Osteocyte (in vitro differentiated cells): ENCODE results near the gene ANKRD60. TPM values are rescaled to one million over a fixed set of nuclear protein-coding genes. Genes with fewer than 3 reads are reported as not detected.

Source experiments
- DNase-seq: peaks from one replicate; pipeline ENCODE4 v3.0.0; 2021; ENCODE audit warnings: mixed read lengths; ENCODE audit not compliant: unreplicated experiment; ENCODE audit errors: extremely low spot score
- H3K27ac Mint-ChIP-seq: one replicate; pipeline ENCODE4 v1.8.0; 2021; ENCODE audit warnings: mild to moderate bottlenecking, mixed read lengths; ENCODE audit not compliant: unreplicated experiment
- H3K27me3 Mint-ChIP-seq: one replicate; pipeline ENCODE4 v1.8.0; 2021; ENCODE audit warnings: mixed read lengths; ENCODE audit not compliant: unreplicated experiment
- H3K36me3 Mint-ChIP-seq: one replicate; pipeline ENCODE4 v1.8.0; 2021; ENCODE audit warnings: mixed read lengths; ENCODE audit not compliant: unreplicated experiment
- H3K4me1 Mint-ChIP-seq: one replicate; pipeline ENCODE4 v1.8.0; 2021; ENCODE audit warnings: mixed read lengths; ENCODE audit not compliant: unreplicated experiment
- H3K4me3 Mint-ChIP-seq: one replicate; pipeline ENCODE4 v1.8.0; 2021; ENCODE audit warnings: mild to moderate bottlenecking, moderate library complexity, mixed read lengths; ENCODE audit not compliant: unreplicated experiment
- H3K9me3 Mint-ChIP-seq: one replicate; pipeline ENCODE4 v1.8.0; 2021; ENCODE audit warnings: mixed read lengths; ENCODE audit not compliant: unreplicated experiment
- total RNA-seq: library from RNA; stranded (reverse); gene quantifications from 2 replicates; pipeline ENCODE4 v1.2.1, GENCODE V29; 2021
- TF ChIP-seq, protein P1 (sequence below): fragments of 200-600 bp; sonication (generic); IDR thresholded peaks from 2 replicates; pipeline ENCODE4 v1.5.0; 2021; ENCODE audit warnings: antibody characterized with exemption, mild to moderate bottlenecking, moderate library complexity

ANKRD60 gene
- total RNA-seq, 1 donor from 2014 or later = not detected

DNA sequence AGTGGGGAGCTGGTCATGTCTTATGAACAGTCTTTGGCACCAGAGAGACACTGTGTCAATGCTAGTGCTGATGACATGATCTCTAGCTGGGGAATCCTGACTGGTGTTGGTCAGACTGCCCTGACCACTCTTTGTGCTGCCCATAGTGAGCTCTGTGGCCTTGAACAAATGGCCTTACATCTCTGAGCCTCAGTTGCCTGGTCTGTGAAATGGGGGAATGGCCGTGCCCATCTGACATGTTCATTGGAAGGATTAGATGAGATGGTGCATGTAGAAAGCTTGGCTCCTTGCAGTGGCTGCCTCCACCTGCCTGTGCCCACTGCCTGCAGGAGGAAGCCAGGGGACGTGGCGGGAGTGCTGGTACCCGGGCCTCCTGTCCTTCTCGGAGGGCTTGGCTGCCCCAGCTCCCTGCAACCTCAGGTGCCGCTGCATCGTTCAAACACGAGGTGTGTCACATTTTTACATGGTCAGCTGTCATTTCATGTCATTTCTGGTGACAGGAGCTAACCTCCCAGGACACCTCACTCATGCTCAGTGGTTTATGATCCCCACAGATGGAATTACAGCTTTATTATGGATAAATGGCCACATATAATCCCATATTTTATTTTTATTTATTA, 45.8 kb downstream of the ANKRD60 start:
- Mint-ChIP-seq H3K36me3 (no peaks in the 10 kb centered on the region), H3K27ac (no peak overlapping the region), H3K4me3 (no peak overlapping the region), H3K27me3 (peaks cover 26% of the 10 kb centered on the region), H3K9me3 (peaks cover 5% of the 10 kb centered on the region), H3K4me1 (peaks cover 5% of the 10 kb centered on the region)
- TF ChIP-seq, protein P1, sequence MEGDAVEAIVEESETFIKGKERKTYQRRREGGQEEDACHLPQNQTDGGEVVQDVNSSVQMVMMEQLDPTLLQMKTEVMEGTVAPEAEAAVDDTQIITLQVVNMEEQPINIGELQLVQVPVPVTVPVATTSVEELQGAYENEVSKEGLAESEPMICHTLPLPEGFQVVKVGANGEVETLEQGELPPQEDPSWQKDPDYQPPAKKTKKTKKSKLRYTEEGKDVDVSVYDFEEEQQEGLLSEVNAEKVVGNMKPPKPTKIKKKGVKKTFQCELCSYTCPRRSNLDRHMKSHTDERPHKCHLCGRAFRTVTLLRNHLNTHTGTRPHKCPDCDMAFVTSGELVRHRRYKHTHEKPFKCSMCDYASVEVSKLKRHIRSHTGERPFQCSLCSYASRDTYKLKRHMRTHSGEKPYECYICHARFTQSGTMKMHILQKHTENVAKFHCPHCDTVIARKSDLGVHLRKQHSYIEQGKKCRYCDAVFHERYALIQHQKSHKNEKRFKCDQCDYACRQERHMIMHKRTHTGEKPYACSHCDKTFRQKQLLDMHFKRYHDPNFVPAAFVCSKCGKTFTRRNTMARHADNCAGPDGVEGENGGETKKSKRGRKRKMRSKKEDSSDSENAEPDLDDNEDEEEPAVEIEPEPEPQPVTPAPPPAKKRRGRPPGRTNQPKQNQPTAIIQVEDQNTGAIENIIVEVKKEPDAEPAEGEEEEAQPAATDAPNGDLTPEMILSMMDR = no peak
- DNase-seq = no peak

DNA sequence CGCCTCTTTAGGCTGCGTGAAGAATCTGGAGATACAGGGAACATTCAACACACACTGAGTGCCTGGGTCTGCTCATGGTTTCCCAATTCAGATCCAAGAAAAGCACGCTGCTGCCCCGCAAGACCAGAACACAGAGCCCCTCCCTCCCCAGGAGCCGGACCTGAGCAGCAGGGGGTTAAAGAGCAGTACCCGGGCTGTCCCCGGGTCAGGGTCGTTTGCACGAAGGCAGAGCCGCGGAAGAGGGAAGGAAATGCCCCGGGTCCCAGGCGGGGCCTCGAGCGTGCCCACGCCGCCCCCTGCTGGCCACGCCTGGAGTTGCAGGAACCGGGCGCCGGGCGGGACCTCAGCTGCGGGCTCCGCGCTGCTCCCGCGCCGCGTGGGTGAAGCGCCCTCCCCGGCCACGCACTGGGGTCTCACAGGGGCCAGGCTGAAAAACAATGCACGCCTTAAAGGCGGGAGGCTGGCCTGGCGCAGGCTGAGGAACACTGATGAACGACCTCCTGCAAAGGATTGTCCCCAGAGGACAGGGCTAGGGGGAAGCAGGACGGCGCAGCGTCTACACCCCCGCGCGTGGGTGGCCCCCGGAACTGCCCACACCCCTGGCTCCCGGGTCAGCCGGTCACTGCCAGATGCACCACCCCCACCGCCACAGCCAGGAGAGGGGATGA, 48.9 kb downstream of the ANKRD60 start:
- peaks cover 16% of the 10 kb centered on the region for H3K4me1 Mint-ChIP-seq
- TF ChIP-seq, protein P1 = peak; percentile 100
- H3K9me3 Mint-ChIP-seq = peaks cover 2% of the 10 kb centered on the region
- peak; percentile 89 for DNase-seq
- H3K27me3 Mint-ChIP-seq = peaks cover 17% of the 10 kb centered on the region
- no peaks in the 10 kb centered on the region for H3K36me3 Mint-ChIP-seq
- no peak overlapping the region for H3K27ac Mint-ChIP-seq
- peak overlapping the region; percentile 60 for H3K4me3 Mint-ChIP-seq

DNA sequence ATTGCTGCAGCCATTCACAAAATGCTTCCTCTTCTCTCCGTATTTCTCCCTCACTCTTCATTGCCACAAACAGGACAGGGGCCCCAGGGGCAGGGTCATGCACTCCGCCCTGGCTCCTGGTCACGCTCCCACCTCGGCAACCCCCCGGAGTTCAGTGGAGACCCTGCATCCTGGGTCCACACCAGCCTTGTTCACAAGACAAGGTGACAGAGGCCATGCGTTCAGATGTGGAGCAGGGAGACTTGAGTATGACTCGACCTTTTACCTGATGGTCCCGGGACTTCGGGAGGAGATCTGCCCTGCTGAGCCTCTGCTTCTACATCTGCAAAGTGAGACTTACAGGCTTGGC, 49.4 kb downstream of the ANKRD60 start:
- Mint-ChIP-seq H3K4me1 (peaks cover 21% of the 10 kb centered on the region), H3K27ac (no peak overlapping the region), H3K4me3 (peak overlapping the region; percentile 60), H3K36me3 (no peaks in the 10 kb centered on the region), H3K9me3 (no peaks in the 10 kb centered on the region), H3K27me3 (peaks cover 17% of the 10 kb centered on the region)
- TF ChIP-seq, protein P1 = no peak
- DNase-seq = no peak

DNA sequence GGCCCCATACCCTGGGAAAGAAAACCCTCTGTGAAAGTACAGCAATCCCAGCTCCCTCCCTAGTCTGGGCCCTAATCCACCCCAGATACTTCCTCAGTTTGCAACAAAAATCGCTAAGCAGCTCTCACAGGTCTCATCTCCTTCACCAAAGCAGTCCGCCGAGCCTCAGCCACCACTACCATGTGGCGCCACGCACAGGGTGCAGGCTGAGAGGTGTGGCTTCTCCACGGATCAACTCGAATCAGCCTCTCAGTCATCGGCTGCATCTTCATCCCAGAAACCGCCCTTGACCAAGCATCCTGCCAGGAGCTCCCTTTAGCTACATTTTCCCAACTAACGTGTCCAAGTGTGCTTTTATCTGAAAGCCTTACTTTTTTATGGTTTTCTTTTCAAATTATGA, 50.7 kb downstream of the ANKRD60 start:
- Mint-ChIP-seq H3K27me3 (peaks cover 13% of the 10 kb centered on the region), H3K4me3 (no peak overlapping the region)

DNA sequence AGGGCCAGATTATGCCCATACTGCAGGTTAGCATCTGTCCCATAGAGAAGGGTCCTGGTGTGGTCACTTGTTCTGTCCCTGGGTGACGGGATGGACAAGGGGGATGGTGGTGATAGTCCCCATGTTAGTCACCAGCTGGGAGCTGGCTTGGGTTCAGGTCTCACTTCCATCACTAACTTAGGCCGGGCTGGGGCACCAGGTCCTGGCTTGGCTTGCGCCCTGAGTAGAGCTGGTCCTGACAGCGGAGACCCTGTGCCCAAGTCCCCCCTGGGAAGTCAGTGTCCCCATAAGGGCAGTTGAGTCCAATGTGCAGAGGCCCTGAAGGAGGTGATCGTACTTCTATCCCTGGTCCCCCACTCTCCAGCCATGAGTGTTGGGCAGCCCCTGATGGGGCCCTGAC, 52.6 kb downstream of the ANKRD60 start:
- Mint-ChIP-seq H3K9me3 (no peaks in the 10 kb centered on the region), H3K27ac (no peak overlapping the region), H3K36me3 (no peaks in the 10 kb centered on the region), H3K27me3 (peaks cover 4% of the 10 kb centered on the region), H3K4me3 (no peak overlapping the region), H3K4me1 (peaks cover 23% of the 10 kb centered on the region)
- DNase-seq = no peak
- TF ChIP-seq, protein P1 = no peak

More for the DNA sequence above, 50.7 kb downstream of the ANKRD60 start:
- TF ChIP-seq, protein P1 = no peak
- peaks cover 23% of the 10 kb centered on the region for H3K4me1 Mint-ChIP-seq
- H3K27ac Mint-ChIP-seq = no peak overlapping the region
- no peaks in the 10 kb centered on the region for H3K9me3 Mint-ChIP-seq
- DNase-seq = no peak
- no peaks in the 10 kb centered on the region for H3K36me3 Mint-ChIP-seq
